Measurements from ENCODE around the gene GPRASP3.

Gene GPRASP3

GRCh38 chrX:102745857-102746584 lies 25.5 kb downstream of the GPRASP3 start:
- no peak for DNase-seq (ENCODE audit: low read depth)

GRCh38 chrX:102765217-102765616 lies 44.7 kb downstream of the GPRASP3 start:
- DNase-seq (ENCODE audit: low read depth): peak; percentile 72

- DNase-seq (ENCODE audit: low read depth): peak; percentile 64
Observed at GRCh38 chrX:102765809-102766208, 45.3 kb downstream of the GPRASP3 start.

GRCh38 chrX:102767287-102767686 lies 46.7 kb downstream of the GPRASP3 start:
- DNase-seq (ENCODE audit: low read depth): no peak

- DNase-seq (ENCODE audit: low read depth): peak; percentile 72
Observed at GRCh38 chrX:102768987-102769761, 48.6 kb downstream of the GPRASP3 start.
